Progenitor cell of endocrine pancreas (in vitro differentiated cells): ENCODE data around the gene NUAK1. TPM values are rescaled to one million over a fixed set of nuclear protein-coding genes. Genes with fewer than 3 reads are reported as not detected.

ENCODE experiments used
- DNase-seq: peaks from one replicate; pipeline ENCODE4 v3.0.0; 2021; ENCODE audit warnings: low spot score; ENCODE audit not compliant: unreplicated experiment
- H3K27ac Mint-ChIP-seq: 2 replicates; pipeline ENCODE4 v1.8.0; 2021; ENCODE audit warnings: mild to moderate bottlenecking, moderate library complexity, mixed read lengths
- H3K27me3 Mint-ChIP-seq: 2 replicates; pipeline ENCODE4 v1.8.0; 2021; ENCODE audit warnings: mixed read lengths
- H3K36me3 Mint-ChIP-seq: 2 replicates; pipeline ENCODE4 v1.8.0; 2022; ENCODE audit warnings: mixed read lengths; ENCODE audit not compliant: insufficient read depth
- H3K4me1 Mint-ChIP-seq: 2 replicates; pipeline ENCODE4 v1.8.0; 2021; ENCODE audit warnings: low read depth, mixed read lengths
- H3K4me3 Mint-ChIP-seq: 2 replicates; pipeline ENCODE4 v1.8.0; 2021; ENCODE audit warnings: low read depth, mild to moderate bottlenecking, moderate library complexity, mixed read lengths
- H3K9me3 Mint-ChIP-seq: 2 replicates; pipeline ENCODE4 v1.8.0; 2021; ENCODE audit warnings: low read depth, mixed read lengths
- CTCF ChIP-seq: fragments of 200-600 bp; sonication (generic); IDR thresholded peaks from one replicate; pipeline ENCODE4 v1.5.0; 2021; ENCODE audit warnings: antibody characterized with exemption, mild to moderate bottlenecking; ENCODE audit not compliant: unreplicated experiment
- total RNA-seq: library from RNA; stranded (reverse); gene quantifications from 2 replicates; pipeline ENCODE4 v1.2.1, GENCODE V29; 2021

NUAK1 gene
- total RNA-seq, 1 donor from 2014 or later = 7.6 TPM

DNA sequence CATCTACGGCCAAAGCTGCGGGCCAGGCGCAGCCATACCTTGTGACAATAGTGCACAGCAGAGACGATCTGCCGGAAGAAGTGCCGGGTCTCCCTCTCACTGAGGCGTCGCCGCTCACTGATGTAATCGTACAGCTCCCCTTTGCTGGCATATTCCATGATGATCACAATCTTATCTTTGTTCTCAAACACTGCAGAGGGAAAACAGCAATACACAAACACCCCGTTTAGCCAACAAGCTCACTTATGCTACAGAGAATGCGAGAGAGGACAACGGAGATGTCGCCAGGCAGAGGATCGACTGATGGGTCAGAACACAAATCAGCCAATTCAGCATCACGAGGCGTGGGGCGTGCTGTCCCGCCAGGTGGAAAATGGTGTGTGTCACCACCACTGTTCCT, 52.1 kb downstream of the NUAK1 start:
- Mint-ChIP-seq H3K4me1 (peaks cover 14% of the 10 kb centered on the region), H3K4me3 (no peak overlapping the region), H3K27ac (no peak overlapping the region), H3K36me3 (peaks cover 11% of the 10 kb centered on the region), H3K27me3 (no peaks in the 10 kb centered on the region), H3K9me3 (no peaks in the 10 kb centered on the region)
- no peak for TF ChIP-seq CTCF
- no peak for DNase-seq

DNA sequence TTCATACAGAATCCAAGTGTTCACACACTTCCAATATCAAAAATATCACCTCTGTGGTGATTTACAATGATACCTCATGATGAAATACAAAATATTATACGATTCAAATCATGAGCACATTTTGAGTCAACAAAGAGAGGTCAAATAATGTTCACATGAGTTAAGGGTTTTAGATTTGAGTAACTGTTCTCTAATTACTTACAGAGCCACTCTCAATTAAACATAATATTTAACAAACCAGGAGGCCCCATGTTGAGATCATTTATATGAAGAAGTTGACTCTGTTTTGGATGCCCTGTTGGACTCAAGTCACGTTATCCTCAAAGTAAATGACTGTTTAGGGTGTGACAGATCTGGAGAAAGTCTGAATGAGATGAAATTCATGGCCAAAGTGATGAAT, 53.5 kb downstream of the NUAK1 start:
- no peak for DNase-seq
- no peaks in the 10 kb centered on the region for H3K9me3 Mint-ChIP-seq
- no peaks in the 10 kb centered on the region for H3K27me3 Mint-ChIP-seq
- no peak overlapping the region for H3K27ac Mint-ChIP-seq
- peaks cover 14% of the 10 kb centered on the region for H3K4me1 Mint-ChIP-seq
- H3K36me3 Mint-ChIP-seq = peaks cover 14% of the 10 kb centered on the region
- H3K4me3 Mint-ChIP-seq = no peak overlapping the region
- TF ChIP-seq CTCF = no peak

GRCh38 chr12:106084759-106085158, 54.0 kb downstream of the NUAK1 start:
- Mint-ChIP-seq H3K27me3 (no peaks in the 10 kb centered on the region), H3K27ac (no peak overlapping the region), H3K4me1 (peaks cover 14% of the 10 kb centered on the region), H3K9me3 (no peaks in the 10 kb centered on the region), H3K36me3 (peaks cover 14% of the 10 kb centered on the region), H3K4me3 (no peak overlapping the region)
- no peak for DNase-seq
- no peak for TF ChIP-seq CTCF

DNA sequence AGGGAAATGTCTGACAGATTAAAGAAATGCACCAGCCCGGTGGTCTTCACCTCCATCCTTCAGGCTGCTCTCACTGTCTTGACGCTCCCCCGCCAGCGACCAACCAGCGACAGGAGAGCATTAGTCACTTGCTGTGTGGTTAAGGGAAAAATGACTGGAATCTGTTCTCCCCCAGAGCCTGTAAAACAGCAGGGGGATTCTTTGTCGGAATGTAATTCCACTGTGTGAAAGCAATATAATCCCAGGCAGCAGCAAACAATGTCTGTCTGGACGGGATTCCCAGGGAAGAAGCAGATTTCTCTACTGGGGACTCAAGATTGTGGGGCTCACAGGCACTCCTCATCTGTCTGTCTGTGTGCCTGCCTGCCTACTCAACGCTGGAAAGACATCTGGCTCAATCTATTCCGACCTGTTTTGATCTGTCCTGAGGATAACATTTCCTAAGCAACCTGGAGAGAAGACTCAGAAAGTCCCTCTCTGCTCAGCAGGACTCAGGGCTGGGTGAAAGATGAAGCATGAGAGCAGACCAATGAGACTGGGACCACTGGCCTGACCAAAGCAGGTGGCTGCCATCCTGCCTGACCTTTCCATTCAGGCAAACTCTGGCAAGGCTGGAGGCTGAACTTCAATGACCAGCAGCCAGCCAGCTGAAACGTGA, 54.6 kb downstream of the NUAK1 start:
- H3K36me3 Mint-ChIP-seq = peaks cover 14% of the 10 kb centered on the region
- H3K27ac Mint-ChIP-seq = no peak overlapping the region
- peaks cover 14% of the 10 kb centered on the region for H3K4me1 Mint-ChIP-seq
- no peak for DNase-seq
- no peaks in the 10 kb centered on the region for H3K27me3 Mint-ChIP-seq
- TF ChIP-seq CTCF = no peak
- H3K9me3 Mint-ChIP-seq = no peaks in the 10 kb centered on the region
- H3K4me3 Mint-ChIP-seq = no peak overlapping the region

- H3K36me3 Mint-ChIP-seq = peaks cover 15% of the 10 kb centered on the region
- H3K4me3 Mint-ChIP-seq = no peak overlapping the region
- H3K4me1 Mint-ChIP-seq = peaks cover 14% of the 10 kb centered on the region
- no peak for DNase-seq
- H3K9me3 Mint-ChIP-seq = no peaks in the 10 kb centered on the region
- TF ChIP-seq CTCF = no peak
- no peak overlapping the region for H3K27ac Mint-ChIP-seq
- no peaks in the 10 kb centered on the region for H3K27me3 Mint-ChIP-seq
These were observed 56.3 kb downstream of the NUAK1 start for GRCh38 chr12:106082216-106083175.
